Activated naive CD4-positive, alpha-beta T cell treated with anti-CD3 and anti-CD28 coated beads for 36 hours (primary cell): Measurements from ENCODE around the gene CENPP. TPM values are rescaled to one million over a fixed set of nuclear protein-coding genes. Genes with fewer than 3 reads are reported as not detected.
"Not testable (repeated sequence)": the region's sequence is repeated elsewhere in the genome, so short reads cannot be mapped to it uniquely, and the experiment has no call there.

ENCODE experiments used
- CTCF ChIA-PET: fragments of 350-600 bp; sonication (Branson Sonifier 250); formaldehyde crosslinking; loops from one replicate; lab custom pipeline; 2021; ENCODE audit warnings: antibody characterized with exemption; lab: Charles Lee
- DNase-seq: peaks from one replicate; pipeline ENCODE4 v3.0.0-alpha.2; 2020
- H3K27ac Mint-ChIP-seq: one replicate; pipeline ENCODE4 v1.8.0; 2021; ENCODE audit warnings: mild to moderate bottlenecking, mixed read lengths
- H3K27me3 Mint-ChIP-seq: one replicate; pipeline ENCODE4 v1.8.0; 2021; ENCODE audit warnings: low read depth, mixed read lengths
- H3K36me3 Mint-ChIP-seq: one replicate; pipeline ENCODE4 v1.8.0; 2021; ENCODE audit warnings: low read depth, mixed read lengths
- H3K4me1 Mint-ChIP-seq: one replicate; pipeline ENCODE4 v1.8.0; 2021; ENCODE audit warnings: low read depth, mixed read lengths
- H3K4me3 Mint-ChIP-seq: one replicate; pipeline ENCODE4 v1.8.0; 2021; ENCODE audit warnings: mild to moderate bottlenecking, moderate library complexity, mixed read lengths
- H3K9me3 Mint-ChIP-seq: one replicate; pipeline ENCODE4 v1.8.0; 2021; ENCODE audit warnings: mixed read lengths
- intact Hi-C: fragments of 100-400 bp; cut with micrococcal nuclease; formaldehyde crosslinking; loops from one replicate; pipeline ENCODE4 v1.15.1; 2023
- total RNA-seq, 2 experiments: library from RNA; stranded (reverse); gene quantifications; one replicate each; pipeline ENCODE4 v1.2.3, GENCODE V29; 2021

Gene CENPP
- total RNA-seq, 2 experiments from 2014 or later = 24.9 to 26.5 TPM

GRCh38 chr9:92547356-92547755 is 221.6 kb downstream of the CENPP start:
- Mint-ChIP-seq H3K4me3 (no peak overlapping the region), H3K27ac (no peak overlapping the region), H3K27me3 (no peaks in the 10 kb centered on the region), H3K9me3 (no peaks in the 10 kb centered on the region), H3K36me3 (peaks cover 1% of the 10 kb centered on the region), H3K4me1 (no peaks in the 10 kb centered on the region)
- CTCF ChIA-PET = no interaction called here
- no peak for DNase-seq
- intact Hi-C loops = no loop called here

- H3K27ac Mint-ChIP-seq = no peak overlapping the region
- no peak overlapping the region for H3K4me3 Mint-ChIP-seq
- no peaks in the 10 kb centered on the region for H3K36me3 Mint-ChIP-seq
- DNase-seq = no peak
- no peaks in the 10 kb centered on the region for H3K27me3 Mint-ChIP-seq
- CTCF ChIA-PET = no interaction called here
- intact Hi-C loops = no loop called here
- H3K4me1 Mint-ChIP-seq = peaks cover 4% of the 10 kb centered on the region
- no peaks in the 10 kb centered on the region for H3K9me3 Mint-ChIP-seq
These were observed 225.0 kb downstream of the CENPP start for GRCh38 chr9:92550765-92551164.

DNA sequence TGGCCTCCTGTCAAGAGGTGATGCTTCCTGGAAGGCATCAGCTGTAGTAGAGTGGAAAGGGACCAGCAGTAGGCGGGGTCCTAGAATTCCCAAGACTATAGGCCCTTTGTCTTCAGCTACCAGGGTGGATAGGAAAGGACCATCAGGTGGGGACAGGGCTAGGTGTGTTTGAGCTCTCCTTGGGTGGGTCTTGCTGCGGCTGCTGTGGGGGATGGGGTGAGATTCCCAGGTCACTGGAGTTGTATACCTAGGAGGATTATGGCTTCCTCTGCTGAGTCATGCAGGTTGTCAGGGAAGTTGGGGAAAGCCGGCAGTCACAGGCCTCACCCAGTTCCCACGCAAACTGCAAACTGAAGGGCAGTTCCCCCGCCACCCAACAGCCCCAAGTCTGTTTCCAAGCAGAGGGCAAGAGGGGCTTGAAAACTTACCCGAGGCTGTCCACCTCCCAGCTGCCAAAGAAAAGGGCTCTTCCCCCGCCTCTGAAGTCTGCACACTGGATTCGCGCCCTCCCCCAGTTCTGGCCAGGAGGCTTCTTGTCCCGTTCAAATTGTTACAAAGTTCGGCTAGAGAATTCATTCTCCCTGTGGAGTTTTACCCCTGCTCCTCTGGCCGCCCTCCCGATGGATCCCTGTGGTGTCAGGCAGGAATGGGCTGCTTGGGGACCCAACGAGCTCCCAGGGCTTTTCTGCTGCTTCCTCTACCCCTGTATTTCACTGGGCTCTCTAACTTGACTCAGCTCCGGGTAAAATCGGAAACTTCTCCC is 233.0 kb downstream of the CENPP start:
- no peaks in the 10 kb centered on the region for H3K27me3 Mint-ChIP-seq
- CTCF ChIA-PET = interaction anchor here (0.6 kb wide), 1 partner anchor 207 kb away, joined by 3 read pairs; no protein-coding TSS in a partner anchor
- DNase-seq = no peak
- H3K9me3 Mint-ChIP-seq = no peaks in the 10 kb centered on the region
- H3K27ac Mint-ChIP-seq = no peak overlapping the region
- H3K4me1 Mint-ChIP-seq = peaks cover 7% of the 10 kb centered on the region
- no peak overlapping the region for H3K4me3 Mint-ChIP-seq
- H3K36me3 Mint-ChIP-seq = no peaks in the 10 kb centered on the region
- intact Hi-C loops = no loop called here

- Mint-ChIP-seq H3K27me3 (no peaks in the 10 kb centered on the region), H3K36me3 (no peaks in the 10 kb centered on the region), H3K4me1 (no peaks in the 10 kb centered on the region), H3K9me3 (peaks cover 5% of the 10 kb centered on the region), H3K4me3 (no peak overlapping the region), H3K27ac (no peak overlapping the region)
- CTCF ChIA-PET = interaction anchor here (0.5 kb wide), 1 partner anchor 884 kb away, joined by 4 read pairs; no protein-coding TSS in a partner anchor
- no peak for DNase-seq
- intact Hi-C loops = no loop called here
These were observed 235.9 kb downstream of the CENPP start for GRCh38 chr9:92561374-92562330.

GRCh38 chr9:92562461-92562967 is 236.8 kb downstream of the CENPP start:
- intact Hi-C loops = no loop called here
- H3K9me3 Mint-ChIP-seq = peaks cover 8% of the 10 kb centered on the region
- no peak overlapping the region for H3K27ac Mint-ChIP-seq
- CTCF ChIA-PET = no interaction called here
- DNase-seq = no peak
- H3K4me3 Mint-ChIP-seq = no peak overlapping the region
- H3K4me1 Mint-ChIP-seq = no peaks in the 10 kb centered on the region
- no peaks in the 10 kb centered on the region for H3K36me3 Mint-ChIP-seq
- no peaks in the 10 kb centered on the region for H3K27me3 Mint-ChIP-seq

GRCh38 chr9:92563116-92564100 is 237.7 kb downstream of the CENPP start:
- CTCF ChIA-PET = no interaction called here
- Mint-ChIP-seq H3K27me3 (no peaks in the 10 kb centered on the region), H3K27ac (no peak overlapping the region), H3K36me3 (no peaks in the 10 kb centered on the region), H3K4me3 (no peak overlapping the region), H3K9me3 (peaks cover 10% of the 10 kb centered on the region), H3K4me1 (no peaks in the 10 kb centered on the region)
- intact Hi-C loops = no loop called here
- DNase-seq = no peak

DNA sequence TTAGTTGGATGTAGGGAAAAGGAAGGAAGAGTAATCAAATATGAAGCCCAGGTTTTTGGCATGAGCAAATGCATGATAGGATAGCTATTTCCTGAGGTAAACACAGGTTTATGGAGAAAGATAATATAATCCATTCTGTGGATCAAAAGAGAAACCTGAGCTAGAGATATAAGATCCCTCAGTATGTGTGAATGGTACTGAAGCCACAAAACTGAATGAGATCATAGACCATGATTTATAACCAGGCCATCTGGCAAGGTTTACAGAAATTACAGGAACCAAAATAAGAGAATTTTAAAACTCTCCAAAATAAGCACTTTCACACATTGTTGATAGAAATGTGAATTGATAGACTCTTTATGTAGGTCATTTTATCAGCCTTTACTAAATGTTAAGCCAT is 238.8 kb downstream of the CENPP start:
- Mint-ChIP-seq H3K36me3 (no peaks in the 10 kb centered on the region), H3K27me3 (no peaks in the 10 kb centered on the region), H3K27ac (no peak overlapping the region), H3K4me1 (no peaks in the 10 kb centered on the region), H3K9me3 (peaks cover 12% of the 10 kb centered on the region), H3K4me3 (no peak overlapping the region)
- no peak for DNase-seq
- CTCF ChIA-PET = no interaction called here
- intact Hi-C loops = no loop called here

DNA sequence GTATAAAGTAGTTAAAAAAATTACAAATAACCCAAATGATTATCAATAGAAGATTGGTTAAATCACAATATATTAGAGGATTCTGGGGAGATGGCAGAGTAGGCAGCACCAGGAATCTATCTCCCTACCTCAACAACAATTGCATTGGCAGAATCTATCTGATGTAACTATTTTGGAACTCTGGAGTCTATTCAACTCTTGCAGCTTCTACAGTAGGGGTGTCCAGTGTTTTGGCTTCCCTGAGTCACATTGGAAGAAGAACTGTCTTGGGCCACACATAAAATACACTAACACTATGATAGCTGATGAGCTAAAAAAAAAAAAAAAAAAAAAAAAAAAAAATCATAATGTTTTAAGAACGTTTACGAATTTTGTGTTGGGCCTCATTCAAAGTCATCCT is 239.2 kb downstream of the CENPP start:
- Mint-ChIP-seq H3K27ac (no peak overlapping the region), H3K27me3 (no peaks in the 10 kb centered on the region), H3K4me3 (no peak overlapping the region), H3K4me1 (no peaks in the 10 kb centered on the region), H3K36me3 (no peaks in the 10 kb centered on the region), H3K9me3 (peaks cover 12% of the 10 kb centered on the region)
- intact Hi-C loops = no loop called here
- DNase-seq = no peak
- CTCF ChIA-PET = interaction anchor here (0.6 kb wide), 1 partner anchor 1037 kb away, joined by 3 read pairs; no protein-coding TSS in a partner anchor

DNA sequence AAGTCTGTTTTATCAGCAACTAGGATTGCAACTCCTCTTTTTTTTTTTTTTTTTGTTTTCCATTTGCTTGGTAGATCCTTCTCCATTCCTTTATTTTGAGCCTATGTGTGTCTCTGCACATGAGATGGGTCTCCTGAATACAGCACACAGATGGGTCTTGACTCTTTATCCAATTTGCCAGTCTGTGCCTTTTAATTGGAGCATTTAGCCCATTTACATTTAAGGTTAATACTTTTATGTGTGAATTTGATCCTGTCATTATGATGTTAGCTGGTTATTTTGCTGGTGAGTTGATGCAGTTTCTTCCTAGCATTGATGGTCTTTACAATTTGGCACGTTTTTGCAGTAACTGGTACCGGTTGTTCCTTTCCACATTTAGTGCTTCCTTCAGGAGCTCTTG is 246.1 kb downstream of the CENPP start:
- H3K27ac Mint-ChIP-seq, DNase-seq, H3K36me3 Mint-ChIP-seq, H3K4me1 Mint-ChIP-seq, intact Hi-C loops, H3K4me3 Mint-ChIP-seq, H3K27me3 Mint-ChIP-seq: not testable (repeated sequence)
- CTCF ChIA-PET = interaction anchor here (0.7 kb wide), 1 partner anchor 14 kb away, joined by 6 read pairs; no protein-coding TSS in a partner anchor
- H3K9me3 Mint-ChIP-seq = peaks cover 11% of the 10 kb centered on the region

GRCh38 chr9:92573612-92574011 is 247.9 kb downstream of the CENPP start:
- H3K4me1 Mint-ChIP-seq, H3K27ac Mint-ChIP-seq, H3K4me3 Mint-ChIP-seq, H3K27me3 Mint-ChIP-seq, intact Hi-C loops, DNase-seq, H3K9me3 Mint-ChIP-seq, H3K36me3 Mint-ChIP-seq: not testable (repeated sequence)
- CTCF ChIA-PET = interaction anchor here (0.6 kb wide), 1 partner anchor 23 kb away, joined by 3 read pairs; no protein-coding TSS in a partner anchor

GRCh38 chr9:92576175-92576574 is 250.4 kb downstream of the CENPP start:
- Mint-ChIP-seq H3K4me3 (no peak overlapping the region), H3K27ac (no peak overlapping the region), H3K36me3 (peaks cover 4% of the 10 kb centered on the region), H3K4me1 (no peaks in the 10 kb centered on the region), H3K9me3 (peaks cover 7% of the 10 kb centered on the region), H3K27me3 (no peaks in the 10 kb centered on the region)
- CTCF ChIA-PET = interaction anchor here (1.1 kb wide), 1 partner anchor 438 kb away, joined by 3 read pairs; no protein-coding TSS in a partner anchor
- intact Hi-C loops = no loop called here
- DNase-seq = no peak
